ENCODE data around the gene PLA2G4B.

The PLA2G4B gene

GRCh38 chr15:41840673-41841072 lies 2.0 kb downstream of the PLA2G4B start:
- H3K36me3 ChIP-seq (ENCODE audit: control insufficient read depth in 2 of 2, insufficient read depth in 2 of 2, low read length in 2 of 2): peaks cover 4 to 29% of the 10 kb centered on the region in 2 donors
- no peak overlapping the region for H3K9ac ChIP-seq (ENCODE audit: low read length in 2 of 2)
- no peaks in the 10 kb centered on the region for H3K27me3 ChIP-seq (ENCODE audit: control insufficient read depth in 1 of 2, insufficient read depth in 2 of 2, low read length in 2 of 2)
- no peak overlapping the region for H3K27ac ChIP-seq (ENCODE audit: low read length)
- H3K4me1 ChIP-seq (ENCODE audit: control insufficient read depth, insufficient read depth, low read length): no peaks in the 10 kb centered on the region
- H3K9me3 ChIP-seq (ENCODE audit: control insufficient read depth in 2 of 2, low read length in 2 of 2): no peaks in the 10 kb centered on the region
- no peak overlapping the region for H3K4me3 ChIP-seq (ENCODE audit: low read length in 2 of 2)

- Histone ChIP-seq H3K4me1 (ENCODE audit: control insufficient read depth, insufficient read depth, low read length) (no peaks in the 10 kb centered on the region), H3K27me3 (ENCODE audit: control insufficient read depth in 1 of 2, insufficient read depth in 2 of 2, low read length in 2 of 2) (no peaks in the 10 kb centered on the region), H3K36me3 (ENCODE audit: control insufficient read depth in 2 of 2, insufficient read depth in 2 of 2, low read length in 2 of 2) (peaks cover 5 to 33% of the 10 kb centered on the region in 2 donors), H3K4me3 (ENCODE audit: low read length in 2 of 2) (no peak overlapping the region), H3K27ac (ENCODE audit: low read length) (no peak overlapping the region), H3K9me3 (ENCODE audit: control insufficient read depth in 2 of 2, low read length in 2 of 2) (no peaks in the 10 kb centered on the region), H3K9ac (ENCODE audit: low read length in 2 of 2) (no peak overlapping the region)
These were observed 2.5 kb downstream of the PLA2G4B start for GRCh38 chr15:41841131-41841530.

GRCh38 chr15:41842229-41842628 lies 3.6 kb downstream of the PLA2G4B start:
- H3K9me3 ChIP-seq (ENCODE audit: control insufficient read depth in 2 of 2, low read length in 2 of 2): no peaks in the 10 kb centered on the region
- H3K4me3 ChIP-seq (ENCODE audit: low read length in 2 of 2): no peak overlapping the region
- H3K27me3 ChIP-seq (ENCODE audit: control insufficient read depth in 1 of 2, insufficient read depth in 2 of 2, low read length in 2 of 2): no peaks in the 10 kb centered on the region
- no peaks in the 10 kb centered on the region for H3K4me1 ChIP-seq (ENCODE audit: control insufficient read depth, insufficient read depth, low read length)
- H3K27ac ChIP-seq (ENCODE audit: low read length): no peak overlapping the region
- no peak overlapping the region for H3K9ac ChIP-seq (ENCODE audit: low read length in 2 of 2)
- peaks cover 12 to 33% of the 10 kb centered on the region in 2 donors for H3K36me3 ChIP-seq (ENCODE audit: control insufficient read depth in 2 of 2, insufficient read depth in 2 of 2, low read length in 2 of 2)

- no peaks in the 10 kb centered on the region for H3K9me3 ChIP-seq (ENCODE audit: control insufficient read depth in 2 of 2, low read length in 2 of 2)
- H3K4me1 ChIP-seq (ENCODE audit: control insufficient read depth, insufficient read depth, low read length): no peaks in the 10 kb centered on the region
- H3K9ac ChIP-seq (ENCODE audit: low read length in 2 of 2): no peak overlapping the region
- peaks cover 12 to 42% of the 10 kb centered on the region in 2 donors for H3K36me3 ChIP-seq (ENCODE audit: control insufficient read depth in 2 of 2, insufficient read depth in 2 of 2, low read length in 2 of 2)
- no peak overlapping the region for H3K4me3 ChIP-seq (ENCODE audit: low read length in 2 of 2)
- no peaks in the 10 kb centered on the region for H3K27me3 ChIP-seq (ENCODE audit: control insufficient read depth in 1 of 2, insufficient read depth in 2 of 2, low read length in 2 of 2)
- no peak overlapping the region for H3K27ac ChIP-seq (ENCODE audit: low read length)
These were observed 4.9 kb downstream of the PLA2G4B start for GRCh38 chr15:41843571-41843970.

- Histone ChIP-seq H3K27me3 (ENCODE audit: control insufficient read depth in 1 of 2, insufficient read depth in 2 of 2, low read length in 2 of 2) (no peaks in the 10 kb centered on the region), H3K27ac (ENCODE audit: low read length) (no peak overlapping the region), H3K4me3 (ENCODE audit: low read length in 2 of 2) (no peak overlapping the region), H3K36me3 (ENCODE audit: control insufficient read depth in 2 of 2, insufficient read depth in 2 of 2, low read length in 2 of 2) (peaks cover 12 to 42% of the 10 kb centered on the region in 2 donors), H3K9me3 (ENCODE audit: control insufficient read depth in 2 of 2, low read length in 2 of 2) (no peaks in the 10 kb centered on the region), H3K9ac (ENCODE audit: low read length in 2 of 2) (no peak overlapping the region), H3K4me1 (ENCODE audit: control insufficient read depth, insufficient read depth, low read length) (no peaks in the 10 kb centered on the region)
These were observed 6.2 kb downstream of the PLA2G4B start for GRCh38 chr15:41844814-41845213.

GRCh38 chr15:41847206-41847605 lies 8.6 kb downstream of the PLA2G4B start:
- H3K36me3 ChIP-seq (ENCODE audit: control insufficient read depth in 2 of 2, insufficient read depth in 2 of 2, low read length in 2 of 2): peaks cover 7 to 31% of the 10 kb centered on the region in 2 donors

GRCh38 chr15:41847981-41848380 lies 9.3 kb downstream of the PLA2G4B start:
- Histone ChIP-seq H3K4me1 (ENCODE audit: control insufficient read depth, insufficient read depth, low read length) (no peaks in the 10 kb centered on the region), H3K27ac (ENCODE audit: low read length) (no peak overlapping the region), H3K27me3 (ENCODE audit: control insufficient read depth in 1 of 2, insufficient read depth in 2 of 2, low read length in 2 of 2) (peaks cover 3 to 7% of the 10 kb centered on the region in 2 donors), H3K9me3 (ENCODE audit: control insufficient read depth in 2 of 2, low read length in 2 of 2) (no peaks in the 10 kb centered on the region), H3K4me3 (ENCODE audit: low read length in 2 of 2) (no peak overlapping the region), H3K9ac (ENCODE audit: low read length in 2 of 2) (no peak overlapping the region), H3K36me3 (ENCODE audit: control insufficient read depth in 2 of 2, insufficient read depth in 2 of 2, low read length in 2 of 2) (peaks cover 7 to 31% of the 10 kb centered on the region in 2 donors)

More at GRCh38 chr15:41847206-41847605, 8.6 kb downstream of the PLA2G4B start:
- H3K4me1 ChIP-seq (ENCODE audit: control insufficient read depth, insufficient read depth, low read length): no peaks in the 10 kb centered on the region
- H3K9ac ChIP-seq (ENCODE audit: low read length in 2 of 2): no peak overlapping the region
- H3K9me3 ChIP-seq (ENCODE audit: control insufficient read depth in 2 of 2, low read length in 2 of 2): no peaks in the 10 kb centered on the region
- H3K27ac ChIP-seq (ENCODE audit: low read length): no peak overlapping the region
- no peak overlapping the region for H3K4me3 ChIP-seq (ENCODE audit: low read length in 2 of 2)
- peaks cover under 1 to 6% of the 10 kb centered on the region in 2 donors for H3K27me3 ChIP-seq (ENCODE audit: control insufficient read depth in 1 of 2, insufficient read depth in 2 of 2, low read length in 2 of 2)

GRCh38 chr15:41848631-41849030 lies 10.0 kb downstream of the PLA2G4B start:
- Histone ChIP-seq H3K9me3 (ENCODE audit: control insufficient read depth in 2 of 2, low read length in 2 of 2) (no peaks in the 10 kb centered on the region), H3K36me3 (ENCODE audit: control insufficient read depth in 2 of 2, insufficient read depth in 2 of 2, low read length in 2 of 2) (peaks cover 7 to 31% of the 10 kb centered on the region in 2 donors), H3K27ac (ENCODE audit: low read length) (no peak overlapping the region), H3K4me3 (ENCODE audit: low read length in 2 of 2) (no peak overlapping the region), H3K9ac (ENCODE audit: low read length in 2 of 2) (no peak overlapping the region), H3K27me3 (ENCODE audit: control insufficient read depth in 1 of 2, insufficient read depth in 2 of 2, low read length in 2 of 2) (peaks cover 7 to 11% of the 10 kb centered on the region in 2 donors), H3K4me1 (ENCODE audit: control insufficient read depth, insufficient read depth, low read length) (no peaks in the 10 kb centered on the region)

GRCh38 chr15:41849204-41849603 lies 10.6 kb downstream of the PLA2G4B start:
- Histone ChIP-seq H3K27ac (ENCODE audit: low read length) (no peak overlapping the region), H3K4me1 (ENCODE audit: control insufficient read depth, insufficient read depth, low read length) (no peaks in the 10 kb centered on the region), H3K27me3 (ENCODE audit: control insufficient read depth in 1 of 2, insufficient read depth in 2 of 2, low read length in 2 of 2) (peaks cover 7 to 12% of the 10 kb centered on the region in 2 donors), H3K9ac (ENCODE audit: low read length in 2 of 2) (no peak overlapping the region), H3K4me3 (ENCODE audit: low read length in 2 of 2) (no peak overlapping the region), H3K9me3 (ENCODE audit: control insufficient read depth in 2 of 2, low read length in 2 of 2) (no peaks in the 10 kb centered on the region), H3K36me3 (ENCODE audit: control insufficient read depth in 2 of 2, insufficient read depth in 2 of 2, low read length in 2 of 2) (peaks cover 7 to 31% of the 10 kb centered on the region in 2 donors)

GRCh38 chr15:41849861-41850260 lies 11.2 kb downstream of the PLA2G4B start:
- Histone ChIP-seq H3K9me3 (ENCODE audit: control insufficient read depth in 2 of 2, low read length in 2 of 2) (no peaks in the 10 kb centered on the region), H3K4me1 (ENCODE audit: control insufficient read depth, insufficient read depth, low read length) (no peaks in the 10 kb centered on the region), H3K27me3 (ENCODE audit: control insufficient read depth in 1 of 2, insufficient read depth in 2 of 2, low read length in 2 of 2) (peaks cover 12 to 17% of the 10 kb centered on the region in 2 donors), H3K4me3 (ENCODE audit: low read length in 2 of 2) (no peak overlapping the region), H3K27ac (ENCODE audit: low read length) (no peak overlapping the region), H3K36me3 (ENCODE audit: control insufficient read depth in 2 of 2, insufficient read depth in 2 of 2, low read length in 2 of 2) (peaks cover 7 to 27% of the 10 kb centered on the region in 2 donors), H3K9ac (ENCODE audit: low read length in 2 of 2) (no peak overlapping the region)

- no peaks in the 10 kb centered on the region for H3K4me1 ChIP-seq (ENCODE audit: control insufficient read depth, insufficient read depth, low read length)
- no peak overlapping the region for H3K27ac ChIP-seq (ENCODE audit: low read length)
- H3K9ac ChIP-seq (ENCODE audit: low read length in 2 of 2): no peak overlapping the region
- peaks cover 17 to 24% of the 10 kb centered on the region in 2 donors for H3K27me3 ChIP-seq (ENCODE audit: control insufficient read depth in 1 of 2, insufficient read depth in 2 of 2, low read length in 2 of 2)
- no peak overlapping the region for H3K4me3 ChIP-seq (ENCODE audit: low read length in 2 of 2)
- peaks cover 7 to 21% of the 10 kb centered on the region in 2 donors for H3K36me3 ChIP-seq (ENCODE audit: control insufficient read depth in 2 of 2, insufficient read depth in 2 of 2, low read length in 2 of 2)
- H3K9me3 ChIP-seq (ENCODE audit: control insufficient read depth in 2 of 2, low read length in 2 of 2): no peaks in the 10 kb centered on the region
These were observed 12.0 kb downstream of the PLA2G4B start for GRCh38 chr15:41850482-41851166.
